Lung (tissue), 12 donors: ENCODE measurements around the gene PIP5K1C. TPM values are rescaled to one million over a fixed set of nuclear protein-coding genes. Genes with fewer than 3 reads are reported as not detected.

Experiments
- ATAC-seq: fragments of 200-7000 bp; cut with Tn5 transposase; one replicate; pipeline ENCODE4 v1.9.1; 2020; ENCODE audit warnings: moderate number of reproducible peaks; ENCODE audit not compliant: insufficient read depth, low FRiP score
- DNase-seq, 3 donors: peaks; one replicate each; pipeline ENCODE4 v3.0.0-alpha.2; 2013 to 2017
- H3K27ac ChIP-seq, 2 donors: one replicate each; pipeline ENCODE4 v1.5.1; 2013; ENCODE audit warnings: mild to moderate bottlenecking in 2 of 2, moderate library complexity in 2 of 2, control low read depth in 1 of 2, inconsistent platforms in 1 of 2, low read depth in 1 of 2, low read length in 1 of 2
- H3K27me3 ChIP-seq, 3 donors: one replicate each; pipeline ENCODE4 v1.5.1; 2013; ENCODE audit warnings: low read length in 2 of 3; ENCODE audit not compliant: control insufficient read depth in 3 of 3, insufficient read depth in 3 of 3
- H3K36me3 ChIP-seq, 4 donors: one replicate each; pipeline ENCODE4 v1.5.1; 2013; ENCODE audit warnings: low read length in 4 of 4, mild to moderate bottlenecking in 1 of 4, moderate library complexity in 1 of 4; ENCODE audit not compliant: control insufficient read depth in 4 of 4, insufficient read depth in 4 of 4
- H3K4me1 ChIP-seq, 5 donors: one replicate each; pipeline ENCODE4 v1.5.1; 2013; ENCODE audit warnings: low read length in 5 of 5, mild to moderate bottlenecking in 2 of 5, moderate library complexity in 1 of 5; ENCODE audit not compliant: control insufficient read depth in 5 of 5, insufficient read depth in 5 of 5
- H3K4me3 ChIP-seq: one replicate; pipeline ENCODE4 v1.5.1; 2013; ENCODE audit warnings: mild to moderate bottlenecking, control low read depth, moderate library complexity
- H3K9ac ChIP-seq, 2 donors: one replicate each; pipeline ENCODE4 v1.5.1; 2013; ENCODE audit warnings: low read length in 2 of 2, control low read depth in 1 of 2; ENCODE audit not compliant: insufficient read depth in 1 of 2
- H3K9me3 ChIP-seq, 4 donors: one replicate each; pipeline ENCODE4 v1.5.1; 2013; ENCODE audit warnings: low read length in 3 of 4, mild to moderate bottlenecking in 1 of 4, moderate library complexity in 1 of 4; ENCODE audit not compliant: control insufficient read depth in 4 of 4, insufficient read depth in 3 of 4
- CTCF ChIP-seq: IDR thresholded peaks from 2 replicates; pipeline ENCODE4 v1.5.1; 2012; ENCODE audit warnings: mild to moderate bottlenecking; ENCODE audit errors: control extremely low read depth, extremely low read depth
- WGBS, 2 donors: extraction: QIAGEN DNeasy Blood & Tissue Kit; methylation state at CpG; one replicate each; pipeline ENCODE4 v1.1.7; 2013; 5-methylcytosine and 5-hydroxymethylcytosine counted together
- polyA plus RNA-seq, 2 donors: library from polyadenylated mRNA; stranded (reverse); fragments of 200-250 nt; gene quantifications; one replicate each; pipeline ENCODE4 v1.2.1, GENCODE V29; 2013
- total RNA-seq, 2 donors: library from RNA; depleted of rRNA in 1 of 2; stranded (reverse); fragments of >200 nt in 1 of 2; gene quantifications; one replicate each; pipeline ENCODE4 v1.2.1, GENCODE V29; 2014 to 2021
- donor health status: control.
- donor health status: control.
- donor health status: Bipolar disorder and iron deficiency.
- donor health status: healthy.
- donor health status: DM: yes; HTN: yes; CAD: no.

PIP5K1C gene
- total and polyA plus RNA-seq, 4 donors = 16.3 to 39.4 (median 20.5) TPM

GRCh38 chr19:3694361-3695123 is 5.7 kb downstream of the PIP5K1C start:
- ATAC-seq (no peak), DNase-seq (no peak)
- Histone ChIP-seq H3K9ac (no peak overlapping the region), H3K36me3 (peaks cover 0 to 10% (median 3%) of the 10 kb centered on the region in 4 donors), H3K27ac (no peak overlapping the region), H3K4me3 (no peak overlapping the region), H3K27me3 (no peaks in the 10 kb centered on the region), H3K9me3 (peaks cover 0 to 3% (median 0%) of the 10 kb centered on the region in 4 donors), H3K4me1 (peaks cover 0 to 10% (median 0%) of the 10 kb centered on the region in 5 donors)
- WGBS, 2 donors = 89 to 92% methylated on average over 42 of the region's 42 CpGs
- no peak for TF ChIP-seq CTCF

GRCh38 chr19:3693025-3693925 is 7.0 kb downstream of the PIP5K1C start:
- peaks cover 0 to 3% (median 0%) of the 10 kb centered on the region in 4 donors for H3K9me3 ChIP-seq
- peaks cover 0 to 10% (median 3%) of the 10 kb centered on the region in 4 donors for H3K36me3 ChIP-seq
- H3K9ac ChIP-seq = no peak overlapping the region
- DNase-seq = no peak
- ATAC-seq = no peak
- peaks cover 0 to 10% (median 0%) of the 10 kb centered on the region in 5 donors for H3K4me1 ChIP-seq
- H3K27me3 ChIP-seq = no peaks in the 10 kb centered on the region
- no peak for TF ChIP-seq CTCF
- no peak overlapping the region for H3K4me3 ChIP-seq
- no peak overlapping the region for H3K27ac ChIP-seq
- WGBS, 2 donors = 86 to 91% methylated on average over 34 of the region's 34 CpGs

GRCh38 chr19:3692141-3693024 is 7.9 kb downstream of the PIP5K1C start:
- 92 to 93% methylated on average over 25 of the region's 25 CpGs for WGBS, 2 donors
- no peak overlapping the region for H3K4me3 ChIP-seq
- H3K4me1 ChIP-seq = peaks cover 0 to 14% (median 0%) of the 10 kb centered on the region in 5 donors
- H3K27ac ChIP-seq = no peak overlapping the region
- peaks cover 0 to 10% (median 3%) of the 10 kb centered on the region in 4 donors for H3K36me3 ChIP-seq
- no peak for ATAC-seq
- H3K27me3 ChIP-seq = no peaks in the 10 kb centered on the region
- H3K9me3 ChIP-seq = peaks cover 0 to 3% (median 0%) of the 10 kb centered on the region in 4 donors
- no peak overlapping the region for H3K9ac ChIP-seq
- TF ChIP-seq CTCF = no peak
- DNase-seq = no peak
